Endothelial cell of umbilical vein (primary cell): ENCODE measurements around the gene ASGR2. TPM values are rescaled to one million over a fixed set of nuclear protein-coding genes. Genes with fewer than 3 reads are reported as not detected.

Experiments
- BruUV-seq: library from RNA; stranded (reverse); fragments of 400-500 nt; replicated peaks from 2 replicates; lab custom pipeline; 2021; lab: Mats Ljungman, UMichigan
- CTCF ChIA-PET: fragments of 300-600, 350-600 bp; sonication (Branson Sonifier 250); formaldehyde crosslinking; loops from one replicate; lab custom pipeline; 2021; ENCODE audit warnings: antibody characterized with exemption, inconsistent platforms; lab: Charles Lee
- POLR2A ChIA-PET: fragments of 300-600, 350-600 bp; sonication (Branson Sonifier 250); formaldehyde crosslinking; loops from one replicate; lab custom pipeline; 2021; ENCODE audit warnings: antibody characterized with exemption, inconsistent platforms; lab: Charles Lee
- DNase-seq: peaks from one replicate; pipeline ENCODE4 v3.0.0-alpha.2; 2011; ENCODE audit warnings: low read depth, low spot score
- FAIRE-seq: peaks from 2 replicates; lab custom pipeline; 2011; peaks lifted over from hg19 to GRCh38; lab: Jason Lieb, UNC
- H2AFZ ChIP-seq: 2 replicates; pipeline ENCODE4 v1.6.0; 2012; ENCODE audit warnings: low read depth, low read length, control low read depth, inconsistent platforms
- H3K27ac ChIP-seq: 2 replicates; pipeline ENCODE4 v1.5.1; 2011; ENCODE audit warnings: low read depth, mild to moderate bottlenecking, control low read depth, low read length, moderate library complexity; ENCODE audit not compliant: insufficient read depth
- H3K27me3 ChIP-seq, 2 experiments: 2 replicates each; pipeline versions ENCODE4 v1.6.0 to v1.6.1; 2011; ENCODE audit warnings: low read length in 2 of 2, mixed read lengths in 1 of 2; ENCODE audit not compliant: control insufficient read depth in 2 of 2, insufficient read depth in 2 of 2
- H3K36me3 ChIP-seq, 2 experiments: 2 replicates in 1 of 2; 3 replicates in 1 of 2; pipeline ENCODE4 v1.5.1; 2011; ENCODE audit warnings: low read length in 2 of 2, mild to moderate bottlenecking in 1 of 2, moderate library complexity in 1 of 2; ENCODE audit not compliant: control insufficient read depth in 2 of 2, insufficient read depth in 2 of 2; ENCODE audit errors: extremely low read depth in 1 of 2
- H3K4me1 ChIP-seq: 3 replicates; pipeline ENCODE4 v1.5.1; 2011; ENCODE audit warnings: mild to moderate bottlenecking, low read length; ENCODE audit not compliant: control insufficient read depth, insufficient read depth; ENCODE audit errors: extremely low read depth
- H3K4me2 ChIP-seq: 2 replicates; pipeline ENCODE4 v1.6.1; 2011; ENCODE audit warnings: low read length, control low read depth, mixed read lengths; ENCODE audit not compliant: insufficient read depth
- H3K4me3 ChIP-seq, 3 experiments: fragments of 200-600 bp in 1 of 3; sonication (generic), shearing (Covaris generic) in 1 of 3; replicated peaks in 1 of 3; 2 replicates each; pipeline ENCODE4 v1.5.1; 2011 to 2016; ENCODE audit warnings: control low read depth in 3 of 3, low read length in 3 of 3, mild to moderate bottlenecking in 2 of 3, inconsistent platforms in 1 of 3, low read depth in 1 of 3, moderate library complexity in 1 of 3; ENCODE audit not compliant: insufficient read depth in 1 of 3
- H3K79me2 ChIP-seq: 2 replicates; pipeline ENCODE4 v1.6.0; 2012; ENCODE audit warnings: low read length, inconsistent platforms; ENCODE audit not compliant: control insufficient read depth, insufficient read depth
- H3K9ac ChIP-seq: replicated peaks from 2 replicates; pipeline ENCODE3; 2011; ENCODE audit warnings: low read length, control low read depth; ENCODE audit not compliant: insufficient read depth; ENCODE audit errors: extremely low read depth
- H3K9me1 ChIP-seq: replicated peaks from 3 replicates; pipeline ENCODE4 v1.6.0; 2011; ENCODE audit warnings: mild to moderate bottlenecking, low read length; ENCODE audit not compliant: control insufficient read depth, insufficient read depth; ENCODE audit errors: extremely low read depth
- H3K9me3 ChIP-seq: replicated peaks from 2 replicates; pipeline ENCODE4 v1.5.1; 2012; ENCODE audit warnings: low read length, inconsistent platforms; ENCODE audit not compliant: control insufficient read depth, insufficient read depth
- H4K20me1 ChIP-seq: replicated peaks from 2 replicates; pipeline ENCODE3; 2011; ENCODE audit warnings: mild to moderate bottlenecking, low read length; ENCODE audit not compliant: control insufficient read depth, insufficient read depth; ENCODE audit errors: extremely low read depth
- EZH2 ChIP-seq: IDR thresholded peaks from 2 replicates; pipeline ENCODE4 v1.6.1; 2012; ENCODE audit warnings: borderline replicate concordance, low read depth, mild to moderate bottlenecking, moderate library complexity, low read length, inconsistent platforms; ENCODE audit not compliant: severe bottlenecking
- FOS ChIP-seq: IDR thresholded peaks from 2 replicates; pipeline ENCODE4 v1.6.1; 2011; ENCODE audit warnings: mild to moderate bottlenecking, low read length, moderate library complexity, borderline replicate concordance; ENCODE audit not compliant: insufficient read depth
- GATA2 ChIP-seq: IDR thresholded peaks from 2 replicates; pipeline ENCODE4 v1.7.0; 2011; ENCODE audit warnings: low read depth, mild to moderate bottlenecking, moderate library complexity, mixed read lengths, low read length; ENCODE audit not compliant: insufficient read length, insufficient read depth
- JUN ChIP-seq: IDR thresholded peaks from 2 replicates; pipeline ENCODE4 v1.6.1; 2011; ENCODE audit warnings: borderline replicate concordance, low read depth; ENCODE audit not compliant: insufficient read length, insufficient read depth
- MAX ChIP-seq: IDR thresholded peaks from 2 replicates; pipeline ENCODE4 v1.6.1; 2011; ENCODE audit not compliant: insufficient read depth, insufficient read length
- MYC ChIP-seq: IDR thresholded peaks from one replicate; pipeline ENCODE4 v1.6.1; 2011; ENCODE audit warnings: mild to moderate bottlenecking, low read depth, low read length
- POLR2A ChIP-seq: IDR thresholded peaks from 2 replicates; pipeline ENCODE4 v1.6.1; 2012; ENCODE audit warnings: low read depth, mild to moderate bottlenecking, control low read depth, low read length
- POLR2AphosphoS5 ChIP-seq: IDR thresholded peaks from 2 replicates; pipeline ENCODE4 v1.6.1; 2012; ENCODE audit warnings: low read depth, mild to moderate bottlenecking, control low read depth, low read length, moderate library complexity; ENCODE audit not compliant: insufficient read depth
- dilution Hi-C: fragments of 300-500 bp; cut with MboI; formaldehyde crosslinking; loops from one replicate; pipeline ENCODE4 v1.15.0; 2019; ENCODE audit warnings: low sequenced_read_pairs; ENCODE audit not compliant: extremely low pct_ligation_motif_present
- intact Hi-C: fragments of 100-400 bp; cut with micrococcal nuclease; formaldehyde crosslinking; loops from one replicate; pipeline ENCODE4 v1.10.0; 2022
- polyA plus RNA-seq, 4 experiments: library from polyadenylated mRNA; depleted of rRNA in 3 of 4; stranded (reverse) in 3 of 4; unstranded in 1 of 4; fragments of >200 nt; gene quantifications; 2 replicates each; pipeline versions ENCODE4 v1.2.1 to v1.2.3, GENCODE V29; 2011 to 2012; ENCODE audit warnings: missing spikeins in 1 of 4
- total RNA-seq: library from RNA; stranded (reverse); gene quantifications from 2 replicates; pipeline ENCODE4 v1.2.3, GENCODE V29; 2021
- TF ChIP-seq, protein P1 (sequence below), 2 donors: IDR thresholded peaks; 1 replicate in 1 of 2; 2 replicates in 1 of 2; pipeline ENCODE4 v1.5.1; 2011; ENCODE audit warnings: low read length in 2 of 2, mild to moderate bottlenecking in 2 of 2, moderate library complexity in 2 of 2, control low read depth in 1 of 2, inconsistent platforms in 1 of 2, low read depth in 1 of 2; ENCODE audit not compliant: insufficient read depth in 1 of 2; ENCODE audit errors: extremely low read depth in 1 of 2

The ASGR2 gene
- total and polyA plus RNA-seq, 2 donors (not counting 3 experiments of a cell fraction or from before 2014, with no cell fraction given): not detected

- ChIA-PET POLR2A (no interaction called here), CTCF (interaction anchor here (2.2 kb wide), 1 partner anchor 45 kb away, joined by 5 read pairs; no protein-coding TSS in a partner anchor)
- H3K9ac ChIP-seq: no peak overlapping the region
- no TSS peak for BruUV-seq
- no peaks in the 10 kb centered on the region for H4K20me1 ChIP-seq
- H3K27me3 ChIP-seq: peaks cover 0 to 9% of the 10 kb centered on the region in 2 experiments
- no peaks in the 10 kb centered on the region for H3K36me3 ChIP-seq
- H3K4me1 ChIP-seq: peaks cover 11% of the 10 kb centered on the region
- no peak overlapping the region for H3K27ac ChIP-seq
- intact Hi-C loops (no loop called here), dilution Hi-C loops (no loop called here)
- no peaks in the 10 kb centered on the region for H3K9me1 ChIP-seq
- DNase-seq (no peak), FAIRE-seq (no peak)
- no peak overlapping the region for H3K4me2 ChIP-seq
- no peak overlapping the region for H2AFZ ChIP-seq
- H3K4me3 ChIP-seq: no peak overlapping the region
- no peak for TF ChIP-seq JUN
- H3K9me3 ChIP-seq: no peaks in the 10 kb centered on the region
- no peaks in the 10 kb centered on the region for H3K79me2 ChIP-seq
Measured at GRCh38 chr17:7097940-7098339, 16.7 kb downstream of the ASGR2 start.

DNA sequence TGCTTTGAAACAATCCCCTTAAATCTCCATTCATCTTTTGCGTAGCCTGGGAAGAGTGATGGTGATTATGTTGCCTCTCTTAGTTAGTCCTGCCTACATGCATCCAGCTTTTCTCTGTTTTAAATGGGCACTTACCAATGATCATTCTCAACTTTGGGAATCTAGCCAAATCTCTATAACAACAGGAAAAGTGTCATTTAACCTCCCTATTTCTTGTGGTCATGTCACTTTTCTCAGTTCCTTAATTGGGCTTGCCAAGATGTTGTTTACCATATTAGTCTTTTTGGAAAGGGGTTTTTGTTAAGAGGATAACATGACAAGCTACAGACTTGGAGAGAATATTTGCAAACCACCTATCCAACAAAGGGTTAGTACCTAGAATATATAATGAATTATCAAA is 19.0 kb downstream of the ASGR2 start:
- dilution Hi-C loops (no loop called here), intact Hi-C loops (no loop called here)
- H3K9me1 ChIP-seq: no peaks in the 10 kb centered on the region
- no peaks in the 10 kb centered on the region for H3K27me3 ChIP-seq
- H2AFZ ChIP-seq: no peak overlapping the region
- H3K4me1 ChIP-seq: peaks cover 11% of the 10 kb centered on the region
- CTCF ChIA-PET: interaction anchor here (1.1 to 1.5 kb wide), 3 partner anchors 43 to 69 kb away, joined by 3 to 5 read pairs (median 4); no protein-coding TSS in a partner anchor
- no peak overlapping the region for H3K27ac ChIP-seq
- H3K9ac ChIP-seq: no peak overlapping the region
- no peaks in the 10 kb centered on the region for H3K79me2 ChIP-seq
- BruUV-seq: no TSS peak
- peak; percentile 80 for FAIRE-seq
- H3K4me2 ChIP-seq: peak overlapping the region; percentile 24
- no peaks in the 10 kb centered on the region for H4K20me1 ChIP-seq
- H3K36me3 ChIP-seq: no peaks in the 10 kb centered on the region
- no peak overlapping the region for H3K4me3 ChIP-seq
- H3K9me3 ChIP-seq: no peaks in the 10 kb centered on the region
- POLR2A ChIA-PET: no interaction called here
- DNase-seq: peak; percentile 77
- TF ChIP-seq MYC (no peak), GATA2 (no peak), MAX (no peak), JUN (no peak), EZH2 (no peak), POLR2AphosphoS5 (no peak), FOS (no peak), POLR2A (no peak)
- TF ChIP-seq, protein P1, sequence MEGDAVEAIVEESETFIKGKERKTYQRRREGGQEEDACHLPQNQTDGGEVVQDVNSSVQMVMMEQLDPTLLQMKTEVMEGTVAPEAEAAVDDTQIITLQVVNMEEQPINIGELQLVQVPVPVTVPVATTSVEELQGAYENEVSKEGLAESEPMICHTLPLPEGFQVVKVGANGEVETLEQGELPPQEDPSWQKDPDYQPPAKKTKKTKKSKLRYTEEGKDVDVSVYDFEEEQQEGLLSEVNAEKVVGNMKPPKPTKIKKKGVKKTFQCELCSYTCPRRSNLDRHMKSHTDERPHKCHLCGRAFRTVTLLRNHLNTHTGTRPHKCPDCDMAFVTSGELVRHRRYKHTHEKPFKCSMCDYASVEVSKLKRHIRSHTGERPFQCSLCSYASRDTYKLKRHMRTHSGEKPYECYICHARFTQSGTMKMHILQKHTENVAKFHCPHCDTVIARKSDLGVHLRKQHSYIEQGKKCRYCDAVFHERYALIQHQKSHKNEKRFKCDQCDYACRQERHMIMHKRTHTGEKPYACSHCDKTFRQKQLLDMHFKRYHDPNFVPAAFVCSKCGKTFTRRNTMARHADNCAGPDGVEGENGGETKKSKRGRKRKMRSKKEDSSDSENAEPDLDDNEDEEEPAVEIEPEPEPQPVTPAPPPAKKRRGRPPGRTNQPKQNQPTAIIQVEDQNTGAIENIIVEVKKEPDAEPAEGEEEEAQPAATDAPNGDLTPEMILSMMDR (IDR thresholded peaks at IDR 0.05; ENCODE audit: extremely low read depth in 1 of 2, insufficient read depth in 1 of 2, low read depth in 1 of 2, low read length in 2 of 2): no peak
